Measurements from ENCODE around the gene APOBEC3F. TPM values are rescaled to one million over a fixed set of nuclear protein-coding genes. Genes with fewer than 3 reads are reported as not detected.
"Not testable (repeated sequence)": the region's sequence is repeated elsewhere in the genome, so short reads cannot be mapped to it uniquely, and the experiment has no call there.

Gene APOBEC3F
- polyA plus RNA-seq, 2 of the 4 experiments (the other 2 are of a cell fraction) = 2.9 to 3.3 TPM

GRCh38 chr22:39078329-39078728 is 37.7 kb downstream of the APOBEC3F start:
- TF ChIP-seq POLR2AphosphoS2 (conservative IDR thresholded peaks at IDR 0.05; ENCODE audit: low read length) (no peak), ESRRA (IDR thresholded peaks at IDR 0.05; ENCODE audit: borderline replicate concordance, low read length) (no peak), TFCP2L1 (CRISPR knock-in tag; IDR thresholded peaks at IDR 0.05) (no peak), NFE2L2 (conservative IDR thresholded peaks at IDR 0.05; ENCODE audit: low read length) (no peak), PHF8 (IDR thresholded peaks at IDR 0.05; ENCODE audit: borderline replicate concordance, low read depth) (no peak)
- ChIA-PET POLR2A (no interaction called here), CTCF (no interaction called here)
- ATAC-seq = no peak
- 80% methylated on average over 8 of the region's 8 CpGs for WGBS (ENCODE audit: missing lambda C conversion rate)
- FAIRE-seq = no peak
- H3K9me3 ChIP-seq = no peaks in the 10 kb centered on the region
- H3K4me2 ChIP-seq = no peak overlapping the region
- H3K4me1 ChIP-seq = no peaks in the 10 kb centered on the region
- no peak overlapping the region for H3K27ac ChIP-seq
- no peak for DNase-seq (ENCODE audit: low read depth in 1 of 2, low spot score in 1 of 2)
- H3K4me3 ChIP-seq = no peak overlapping the region

GRCh38 chr22:39079054-39079637 is 38.5 kb downstream of the APOBEC3F start:
- H3K4me3 ChIP-seq, FAIRE-seq, POLR2A ChIA-PET: not testable (repeated sequence)

GRCh38 chr22:39080052-39080762 is 39.5 kb downstream of the APOBEC3F start:
- no peak overlapping the region for H3K4me2 ChIP-seq
- H3K9me3 ChIP-seq = no peaks in the 10 kb centered on the region
- no peak overlapping the region for H3K4me3 ChIP-seq
- CTCF ChIA-PET = interaction anchor here (0.7 kb wide), 1 partner anchor 13 kb away, joined by 4 read pairs; no protein-coding TSS in a partner anchor
- ATAC-seq (no peak), DNase-seq (ENCODE audit: low read depth in 1 of 2, low spot score in 1 of 2) (no peak), FAIRE-seq (no peak)
- H3K27ac ChIP-seq = no peak overlapping the region
- no peak for TF ChIP-seq KDM5A (IDR thresholded peaks at IDR 0.05)
- TF ChIP-seq HDAC2 (IDR thresholded peaks at IDR 0.05) = no peak
- no peak for TF ChIP-seq ATOH8 (CRISPR knock-in tag; IDR thresholded peaks at IDR 0.05; ENCODE audit: low read depth)
- TF ChIP-seq JUN (IDR thresholded peaks at IDR 0.05) = no peak
- TF ChIP-seq MAX (IDR thresholded peaks at IDR 0.05) = no peak
- TF ChIP-seq RARB (CRISPR knock-in tag; IDR thresholded peaks at IDR 0.05) = no peak
- no peak for TF ChIP-seq NR3C1 (IDR thresholded peaks at IDR 0.05)
- no peak for TF ChIP-seq RNF2 (IDR thresholded peaks at IDR 0.05; ENCODE audit: borderline replicate concordance, low read depth)
- no peak for TF ChIP-seq FOXS1 (CRISPR knock-in tag; IDR thresholded peaks at IDR 0.05)
- no peak for TF ChIP-seq FOSB (CRISPR knock-in tag; IDR thresholded peaks at IDR 0.05)
- no peak for TF ChIP-seq EP300 (IDR thresholded peaks at IDR 0.05)
- TF ChIP-seq RFX5 (IDR thresholded peaks at IDR 0.05) = no peak
- no peak for TF ChIP-seq CBX8 (IDR thresholded peaks at IDR 0.05)
- no peak for TF ChIP-seq EHF (CRISPR knock-in tag; IDR thresholded peaks at IDR 0.05)
- TF ChIP-seq GATA3 (IDR thresholded peaks at IDR 0.05; ENCODE audit: borderline replicate concordance) = no peak
- TF ChIP-seq RCOR1 (IDR thresholded peaks at IDR 0.05; ENCODE audit: low read depth, low read length) = no peak
- TF ChIP-seq TFCP2L1 (CRISPR knock-in tag; IDR thresholded peaks at IDR 0.05) = no peak
- no peak for TF ChIP-seq CHD2 (IDR thresholded peaks at IDR 0.05; ENCODE audit: low read length, partially characterized antibody)
- POLR2A ChIA-PET = no interaction called here
- H3K4me1 ChIP-seq = no peaks in the 10 kb centered on the region
- WGBS (ENCODE audit: missing lambda C conversion rate) = 55% methylated on average over 9 of the region's 9 CpGs

More at GRCh38 chr22:39079054-39079637, 38.5 kb downstream of the APOBEC3F start:
- ATAC-seq; H3K27ac ChIP-seq; DNase-seq (ENCODE audit: low read depth in 1 of 2, low spot score in 1 of 2); H3K9me3 ChIP-seq; H3K4me1 ChIP-seq; H3K4me2 ChIP-seq: not testable (repeated sequence)
- whole genome bisulfite sequencing (ENCODE audit: missing lambda C conversion rate) = 71% methylated on average over 24 of the region's 24 CpGs
- CTCF ChIA-PET = interaction anchor here (0.8 kb wide), 1 partner anchor 21 kb away, joined by 3 read pairs; no protein-coding TSS in a partner anchor
